NOMO-1 (cell line): ENCODE results near the gene DCAF5.
"Not testable (repeated sequence)": the region's sequence is repeated elsewhere in the genome, so short reads cannot be mapped to it uniquely, and the experiment has no call there.

Experiments
- DNase-seq, 2 experiments: peaks; one replicate each; lab custom pipeline; 2025; ENCODE audit not compliant: unreplicated experiment in 2 of 2; lab: John Stamatoyannopoulos, UW

DCAF5 gene

GRCh38 chr14:69152902-69153151 is at the start of gene DCAF5:
Gene DCAF5 (minus strand): TSS chr14:69153119. CDS start chr14:69152978, 141 bp downstream.
- DNase-seq: no peak

GRCh38 chr14:69199786-69200185 is 46.9 kb upstream of the DCAF5 start:
- DNase-seq: no peak

GRCh38 chr14:69193721-69194120 is 40.8 kb upstream of the DCAF5 start:
- no peak for DNase-seq

- DNase-seq: peak; percentile 73 to 79
Observed at GRCh38 chr14:69191340-69192111, 38.6 kb upstream of the DCAF5 start, which contains the start of gene EXD2. Gene EXD2 (plus strand): TSS chr14:69191498. CDS start chr14:69209471, 17,973 bp downstream.

- DNase-seq: no peak
Observed at GRCh38 chr14:69190191-69190590, 37.3 kb upstream of the DCAF5 start.

- DNase-seq: peak; percentile 84 to 92
Observed at GRCh38 chr14:69183735-69184134, 30.8 kb upstream of the DCAF5 start.

GRCh38 chr14:69182580-69182979 is 29.7 kb upstream of the DCAF5 start:
- not testable (repeated sequence) for DNase-seq

- no peak for DNase-seq
Observed at GRCh38 chr14:69181491-69181890, 28.6 kb upstream of the DCAF5 start.

- DNase-seq: no peak
Observed at GRCh38 chr14:69175130-69175529, 22.2 kb upstream of the DCAF5 start.

- DNase-seq: no peak
Observed at GRCh38 chr14:69171569-69171968, 18.6 kb upstream of the DCAF5 start.

- DNase-seq: no peak
Observed at GRCh38 chr14:69170839-69171238, 17.9 kb upstream of the DCAF5 start.

- DNase-seq: not testable (repeated sequence)
Observed at GRCh38 chr14:69165787-69166186, 12.9 kb upstream of the DCAF5 start.

- no peak for DNase-seq
Observed at GRCh38 chr14:69161590-69161989, 8.7 kb upstream of the DCAF5 start.

GRCh38 chr14:69156224-69156623 is 3.3 kb upstream of the DCAF5 start:
- DNase-seq: no peak

- DNase-seq: no peak
Observed at GRCh38 chr14:69154779-69155178, 1.9 kb upstream of the DCAF5 start.

- no peak for DNase-seq
Observed at GRCh38 chr14:69153873-69154270, 953 bp upstream of the DCAF5 start.

GRCh38 chr14:69153152-69153872 is 393 bp upstream of the DCAF5 start:
- DNase-seq: peak; percentile 92 to 95

GRCh38 chr14:69152181-69152901 is 578 bp downstream of the DCAF5 start:
- DNase-seq: peak; percentile 20 to 27

GRCh38 chr14:69151458-69152180 is 1.3 kb downstream of the DCAF5 start:
- DNase-seq: peak; percentile 58 to 78

- DNase-seq: no peak
Observed at GRCh38 chr14:69149461-69150244, 3.3 kb downstream of the DCAF5 start.
